GM19025 (cell line): ENCODE data around the gene TMEM131.

Experiments
- ATAC-seq: cut with Tn5 transposase; IDR thresholded peaks from one replicate; pipeline ENCODE4 v1.9.1; 2021; ENCODE audit warnings: mild to moderate bottlenecking, low read depth, moderate library complexity; ENCODE audit not compliant: unreplicated experiment

The TMEM131 gene

DNA sequence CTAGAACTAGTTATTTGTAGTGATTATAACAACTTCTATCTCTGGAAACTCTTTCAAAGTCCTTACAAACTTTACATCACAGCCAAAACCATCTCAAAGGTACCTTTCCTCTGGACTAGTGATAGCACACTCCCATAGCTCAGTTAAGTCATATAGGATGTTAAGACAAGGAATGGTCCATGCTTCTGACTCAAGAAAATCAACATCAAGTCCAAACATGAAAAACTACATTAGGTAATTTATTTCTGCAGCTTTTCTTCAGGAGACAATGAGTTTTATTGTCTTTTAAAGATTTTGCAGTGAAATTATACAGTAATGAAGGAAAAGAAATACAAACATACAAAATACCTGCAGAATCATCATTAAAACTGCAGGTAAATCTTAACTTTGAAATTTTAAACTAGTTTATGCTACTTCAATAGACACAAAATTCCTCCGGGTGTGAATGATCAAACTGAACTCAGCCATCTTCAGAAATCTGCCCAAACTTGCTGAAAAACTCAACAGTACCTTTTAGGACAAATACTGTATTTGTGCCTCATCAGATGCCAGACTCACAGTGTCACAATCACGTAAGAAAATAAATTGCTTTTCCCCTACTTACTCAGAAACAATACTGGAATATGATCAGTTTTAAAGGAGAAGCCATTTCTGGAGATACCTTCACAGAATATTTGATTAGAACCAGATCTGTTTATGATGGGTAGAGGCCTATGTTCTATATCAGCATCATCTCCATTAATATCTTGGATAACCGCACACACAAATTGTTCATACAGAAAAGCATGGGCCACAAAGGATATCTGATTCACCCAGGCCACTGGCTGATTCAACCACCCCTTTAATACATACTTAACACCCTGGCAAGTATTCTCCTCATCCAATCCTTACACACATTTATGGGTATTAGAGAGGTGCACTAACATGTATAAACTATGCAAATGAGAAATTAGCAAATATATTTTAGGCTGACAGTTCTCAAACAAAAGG is 2.6 kb downstream of the TMEM131 start:
- no peak for ATAC-seq

DNA sequence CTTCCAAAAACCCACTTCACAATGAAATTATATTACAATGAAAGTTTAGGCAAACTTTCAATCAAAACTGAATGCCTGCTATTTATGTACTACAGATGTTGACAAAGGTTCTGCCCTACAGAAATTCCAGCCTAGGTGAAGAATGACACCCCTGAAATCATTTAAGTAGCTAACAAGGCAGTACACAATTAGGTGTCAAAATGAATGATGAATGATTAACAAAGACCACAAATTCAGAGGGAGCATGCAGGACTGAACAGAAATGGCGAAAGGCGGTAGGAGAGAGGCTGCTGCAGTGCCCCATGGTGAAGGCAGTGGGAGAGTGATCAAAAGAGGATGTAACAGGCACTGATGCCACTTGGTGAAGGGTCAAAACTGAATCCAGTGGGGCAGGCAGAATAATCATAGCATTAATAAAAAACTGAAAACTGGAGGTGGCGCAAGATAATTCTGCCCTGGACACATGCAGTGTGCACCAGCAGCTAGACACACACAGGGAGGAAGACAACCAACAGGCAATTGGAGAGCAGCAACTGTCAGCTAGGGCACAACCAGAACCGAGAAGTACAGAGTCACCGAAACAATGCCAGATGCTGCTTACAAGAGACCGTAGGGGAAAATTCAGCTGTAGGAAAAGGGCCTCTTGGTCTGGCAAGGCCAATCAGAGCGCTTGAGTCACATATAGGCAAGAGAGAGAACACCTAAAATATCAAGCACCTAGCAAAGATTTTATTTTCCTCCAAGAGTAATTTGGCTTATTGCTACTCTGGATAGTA is 4.5 kb downstream of the TMEM131 start:
- no peak for ATAC-seq

DNA sequence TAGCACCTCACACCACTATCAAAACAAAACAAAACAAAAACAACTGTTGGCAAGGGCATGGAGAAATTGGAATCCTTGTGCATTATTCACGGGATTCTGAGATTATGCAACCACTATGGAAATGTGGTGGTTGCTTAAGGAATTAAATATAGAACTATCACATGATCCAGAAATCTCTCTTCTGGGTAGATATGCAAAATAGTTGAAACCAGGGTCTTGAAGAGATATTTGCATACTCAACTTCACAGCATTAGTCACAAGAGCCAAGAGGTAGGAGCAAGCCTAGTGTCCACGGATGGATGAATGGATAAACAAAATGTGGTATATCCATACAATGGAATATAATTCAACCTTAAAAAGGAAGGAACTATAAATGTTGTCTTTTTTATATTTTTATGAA is 7.0 kb downstream of the TMEM131 start:
- no peak for ATAC-seq

DNA sequence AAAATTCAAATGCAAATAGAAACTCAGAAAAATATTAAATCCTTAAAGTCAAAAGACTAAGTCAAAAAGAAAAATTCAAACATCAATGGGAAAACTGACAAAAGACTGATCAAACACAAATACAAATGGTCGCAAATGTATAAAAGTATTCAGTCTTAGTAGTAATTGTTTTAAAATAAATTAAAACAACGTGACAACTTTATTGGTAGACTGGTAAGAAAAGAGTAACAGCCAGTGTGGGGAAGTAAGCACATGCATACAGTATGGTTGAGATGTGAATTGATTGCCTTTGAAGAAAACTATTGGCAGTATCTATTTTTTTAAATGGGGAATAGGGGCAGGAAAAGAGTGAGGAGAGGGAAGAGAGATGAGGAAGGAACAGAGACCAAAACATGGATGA is 9.8 kb downstream of the TMEM131 start:
- no peak for ATAC-seq

DNA sequence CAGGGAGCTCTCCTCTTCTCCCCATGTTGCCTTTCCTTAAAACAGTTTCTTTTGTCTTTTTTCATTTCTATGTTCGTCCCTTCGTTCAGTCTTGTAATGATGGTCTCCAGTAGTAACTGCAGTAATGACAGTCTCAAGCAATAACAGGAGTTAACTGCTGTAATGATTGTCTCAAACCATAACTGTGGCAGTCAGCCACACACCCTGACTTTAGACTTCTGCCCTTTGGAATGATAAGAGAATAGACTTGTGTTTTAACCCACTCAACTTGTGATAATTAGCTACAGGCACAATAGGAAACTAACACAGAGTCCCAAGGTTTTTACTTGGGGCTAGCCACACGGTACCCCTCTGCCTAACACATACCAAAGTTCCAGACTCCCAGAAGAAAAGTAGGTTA is 12.1 kb downstream of the TMEM131 start:
- ATAC-seq = no peak

DNA sequence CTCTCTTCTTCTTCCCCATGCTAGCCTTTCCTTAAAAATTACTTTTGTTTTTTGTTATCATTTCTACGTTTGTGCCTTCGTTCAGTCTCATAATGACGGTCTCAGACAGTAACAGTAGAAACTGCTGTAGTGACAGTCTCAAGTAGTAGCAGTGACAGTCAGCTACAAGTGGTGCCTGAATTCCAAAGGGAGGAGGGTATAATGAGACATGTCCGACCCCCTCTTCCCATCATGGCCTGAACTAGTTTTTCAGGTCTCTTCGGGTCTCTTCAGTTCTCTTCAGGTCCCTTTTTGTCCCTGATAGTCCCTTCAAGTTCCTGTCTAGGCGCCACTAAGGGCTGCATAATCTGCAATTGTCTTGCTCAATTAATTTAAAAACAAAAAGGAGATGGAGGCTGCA is 12.6 kb downstream of the TMEM131 start:
- ATAC-seq = no peak

DNA sequence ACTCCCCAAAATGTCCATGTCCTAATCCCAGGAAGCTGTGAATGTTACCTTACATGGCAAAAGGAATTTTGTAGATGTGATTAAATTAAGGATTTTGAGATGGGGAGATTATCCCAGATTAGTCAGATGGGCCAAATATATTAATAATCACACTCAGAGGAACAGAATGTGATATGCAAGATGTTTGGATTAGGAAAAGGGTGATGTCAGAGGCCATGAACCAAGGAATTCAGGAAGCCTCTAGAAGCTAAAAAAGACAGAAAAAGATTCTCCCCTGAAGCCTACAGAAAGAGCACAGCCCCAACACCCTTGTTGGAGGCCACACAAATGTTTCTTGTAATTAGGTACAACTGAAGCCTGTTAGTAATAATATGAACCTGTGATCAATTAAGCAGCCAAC is 13.1 kb downstream of the TMEM131 start:
- ATAC-seq = no peak

DNA sequence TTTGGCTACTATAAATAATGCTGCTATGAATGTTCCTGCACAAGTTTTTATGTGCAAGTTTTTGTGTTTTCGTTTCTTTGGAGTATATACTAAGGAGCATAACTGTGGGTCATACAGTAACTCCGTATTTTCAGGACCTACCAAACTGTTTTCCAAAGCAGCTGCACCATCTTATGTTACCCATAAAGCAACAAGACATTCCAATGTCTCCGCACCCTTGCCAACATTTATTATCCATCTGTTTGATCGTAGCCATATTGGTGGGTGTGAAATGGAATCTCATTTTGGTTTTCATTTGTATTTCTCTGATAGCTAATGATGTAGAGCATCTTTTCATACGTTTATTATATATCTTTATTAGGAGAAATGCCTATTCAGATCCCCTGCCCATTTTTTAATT is 13.8 kb downstream of the TMEM131 start:
- no peak for ATAC-seq

DNA sequence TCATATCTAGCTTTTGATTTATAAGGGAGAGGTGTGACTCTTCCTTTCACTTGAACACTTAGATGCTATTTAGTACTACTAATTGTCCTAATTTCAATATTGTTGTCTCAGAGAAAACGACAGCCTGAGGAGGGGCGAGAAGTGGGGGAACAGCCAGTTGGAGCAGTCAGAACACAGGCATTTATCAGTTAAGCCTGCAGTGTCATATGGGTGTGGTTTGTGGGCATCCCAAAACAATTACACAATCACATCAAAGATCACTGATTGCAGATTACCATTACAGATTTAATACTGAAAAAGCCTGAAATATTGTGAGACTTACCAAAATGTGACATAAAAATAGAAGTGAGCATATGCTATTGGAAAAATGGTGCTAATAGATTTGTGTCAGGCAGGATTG is 15.8 kb downstream of the TMEM131 start:
- ATAC-seq = no peak

DNA sequence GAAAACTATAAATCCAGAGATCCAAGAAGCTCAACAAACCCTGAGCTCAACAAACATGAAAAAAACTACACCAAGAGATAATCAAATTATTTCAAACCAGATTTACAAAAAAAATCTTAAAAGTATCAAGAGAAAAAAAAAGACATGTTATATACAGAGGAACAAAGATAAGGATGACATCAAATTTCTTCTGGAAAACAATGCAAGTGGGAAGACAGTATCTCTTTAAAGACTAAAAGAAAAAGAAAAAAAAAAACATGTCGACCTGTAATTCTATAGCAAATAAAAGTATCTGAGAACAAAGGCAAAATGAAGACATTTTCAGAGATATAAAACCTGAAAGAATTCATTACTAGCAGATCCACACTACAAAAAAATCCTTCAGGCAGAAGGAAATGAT is 21.3 kb downstream of the TMEM131 start:
- ATAC-seq = no peak

DNA sequence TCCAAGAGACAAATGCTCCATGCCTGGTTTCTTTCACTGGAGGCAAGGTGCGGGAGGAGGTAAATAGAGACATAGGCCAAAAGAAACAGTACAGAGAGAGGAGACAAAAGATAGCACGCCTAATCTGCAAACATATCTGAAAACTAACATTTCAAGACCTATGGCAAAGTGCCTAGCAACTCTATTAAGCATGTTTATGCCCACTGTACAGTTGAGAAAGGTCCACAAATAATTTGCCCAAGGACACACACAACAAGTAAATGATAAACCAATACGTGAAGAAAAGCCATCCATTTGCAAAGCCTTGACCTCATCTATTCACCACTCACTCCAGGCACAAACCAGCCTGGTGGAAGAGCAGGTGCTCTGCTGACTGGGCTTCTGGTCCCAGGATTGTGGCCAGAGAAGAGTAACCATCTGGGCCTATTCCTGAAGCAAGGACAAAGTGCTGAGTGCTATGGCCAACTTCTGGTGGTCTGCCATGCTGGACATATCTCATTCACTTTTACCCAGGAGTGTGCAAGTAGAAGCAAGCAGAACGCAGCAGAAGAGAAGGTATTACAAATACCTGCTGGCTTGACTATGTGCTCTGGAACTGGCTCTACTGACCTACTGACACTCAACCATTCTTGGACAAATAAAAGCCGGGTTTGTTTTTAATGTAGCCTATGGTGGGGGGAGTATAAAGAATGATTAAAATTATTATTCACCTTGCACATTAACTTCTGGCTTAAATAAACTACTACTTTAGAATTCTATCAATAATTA is 25.3 kb downstream of the TMEM131 start:
- no peak for ATAC-seq

DNA sequence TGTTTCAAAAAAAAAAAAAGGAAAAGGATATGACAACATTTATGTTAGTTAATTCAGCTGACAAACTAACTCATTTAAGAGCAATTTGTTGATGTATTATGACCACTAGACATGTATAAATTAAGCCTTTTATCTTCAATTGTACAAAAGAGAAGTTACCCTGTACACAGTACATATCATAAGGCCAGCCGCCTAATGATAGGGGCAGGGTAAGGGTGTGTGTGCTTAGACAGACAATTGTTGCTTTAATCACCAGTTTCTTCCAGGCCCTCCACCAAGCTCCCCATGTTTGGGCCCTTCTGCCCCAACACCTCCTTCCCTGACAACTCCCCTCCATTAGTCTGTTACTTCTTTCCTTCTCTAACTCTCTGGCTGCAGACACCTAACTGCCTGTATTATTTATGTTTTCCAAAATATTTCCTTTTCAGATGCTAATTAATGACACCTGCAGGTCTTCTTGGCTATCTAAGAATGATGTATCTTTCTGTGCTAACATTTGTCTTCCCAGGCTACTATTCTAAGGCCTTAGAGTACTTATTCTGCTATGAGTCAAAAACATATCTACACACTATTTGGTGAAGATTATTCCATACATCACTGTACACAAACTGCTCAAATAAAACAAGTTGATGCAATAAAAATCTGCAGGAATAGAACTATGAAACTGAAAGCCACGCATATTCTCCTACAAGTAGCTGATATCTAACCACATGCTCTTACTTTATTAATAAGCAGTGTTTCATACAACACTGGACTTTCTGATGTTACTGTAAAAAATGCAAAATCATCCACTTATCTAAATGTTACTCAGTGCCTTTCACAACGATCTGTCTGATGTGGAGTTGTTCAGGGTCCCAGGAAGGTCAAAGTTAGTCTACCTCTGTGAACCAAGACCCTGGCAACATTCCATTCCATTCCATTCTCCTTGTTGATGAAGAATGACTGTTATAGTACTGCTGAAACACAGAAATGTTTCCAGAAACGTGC is 26.4 kb downstream of the TMEM131 start:
- ATAC-seq = no peak

DNA sequence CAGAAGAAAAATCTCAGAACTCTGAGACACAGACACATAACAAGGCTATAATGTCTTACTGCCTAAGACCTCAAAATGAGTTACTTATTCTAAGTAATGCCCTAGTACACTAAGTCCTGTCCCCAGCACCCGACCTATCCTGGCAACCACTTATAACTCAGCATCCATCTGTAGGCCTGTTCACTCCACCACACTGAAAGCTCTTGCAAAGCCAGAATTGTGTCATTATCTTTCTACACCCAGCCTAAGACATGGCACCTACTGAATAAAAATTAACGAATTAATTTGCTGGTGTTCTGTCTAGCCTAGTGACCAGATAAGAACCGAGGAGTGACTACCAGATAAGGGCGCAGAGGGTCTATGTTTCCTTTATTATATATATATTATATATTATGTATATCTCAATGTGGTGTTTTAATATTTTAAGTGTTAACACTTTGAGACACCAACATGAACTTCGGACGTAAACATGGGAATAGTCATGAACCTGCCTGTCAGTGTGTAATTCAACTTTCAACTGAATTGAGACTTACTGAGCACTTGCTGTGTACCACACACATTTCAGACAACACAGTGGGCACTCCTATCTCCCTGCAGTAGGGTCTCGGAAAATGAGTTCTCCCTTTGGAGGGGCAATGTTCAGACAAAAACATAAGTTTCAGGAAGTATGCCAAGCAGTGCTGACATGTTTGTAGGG is 27.7 kb downstream of the TMEM131 start:
- no peak for ATAC-seq

DNA sequence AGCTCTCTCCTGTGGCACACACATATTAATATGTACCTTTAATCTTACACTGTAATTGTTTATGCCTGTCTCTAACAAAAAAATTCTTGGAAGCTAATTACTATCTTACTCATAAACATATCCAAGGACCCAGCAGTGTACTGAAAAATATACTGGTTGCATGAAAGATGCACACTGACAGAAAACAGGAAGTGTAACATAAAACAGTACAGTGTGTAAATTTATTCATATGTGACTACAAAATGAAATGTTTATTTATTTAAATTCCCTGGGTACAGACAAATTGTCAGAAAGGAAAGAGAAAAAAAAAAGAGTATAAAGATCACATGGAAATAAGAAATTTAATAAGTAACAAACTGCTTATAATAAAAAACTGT is 28.5 kb downstream of the TMEM131 start:
- ATAC-seq = no peak

DNA sequence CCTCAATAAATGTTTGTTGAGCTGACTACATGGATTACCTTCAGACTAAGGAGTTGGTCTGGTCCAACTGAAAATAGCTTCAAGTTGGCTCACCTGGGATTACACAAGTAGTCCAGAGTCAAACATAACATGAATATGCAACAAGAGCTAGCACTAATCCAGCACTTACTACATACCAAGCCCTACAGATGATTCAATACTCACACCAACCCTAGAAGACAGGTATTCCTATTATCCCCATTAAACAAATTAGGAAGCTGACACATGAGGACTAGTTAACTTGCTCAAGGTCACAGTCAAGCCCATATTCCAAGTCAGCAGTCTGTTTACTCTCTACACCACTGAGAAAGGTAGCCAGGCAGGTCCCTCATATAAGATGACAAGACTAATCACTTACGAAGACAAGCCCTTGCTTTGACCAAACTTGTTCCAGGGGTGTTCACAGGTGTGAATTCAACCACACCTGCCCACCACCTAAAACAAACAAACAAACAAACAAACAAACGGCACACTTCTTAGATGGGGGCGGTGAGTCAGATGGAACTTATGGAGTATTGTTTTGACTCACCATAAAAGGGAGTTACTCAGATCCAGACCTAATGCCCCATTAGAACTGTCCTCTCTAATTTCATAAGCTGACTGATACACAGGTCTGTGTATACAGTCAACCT is 29.1 kb downstream of the TMEM131 start:
- ATAC-seq = no peak

DNA sequence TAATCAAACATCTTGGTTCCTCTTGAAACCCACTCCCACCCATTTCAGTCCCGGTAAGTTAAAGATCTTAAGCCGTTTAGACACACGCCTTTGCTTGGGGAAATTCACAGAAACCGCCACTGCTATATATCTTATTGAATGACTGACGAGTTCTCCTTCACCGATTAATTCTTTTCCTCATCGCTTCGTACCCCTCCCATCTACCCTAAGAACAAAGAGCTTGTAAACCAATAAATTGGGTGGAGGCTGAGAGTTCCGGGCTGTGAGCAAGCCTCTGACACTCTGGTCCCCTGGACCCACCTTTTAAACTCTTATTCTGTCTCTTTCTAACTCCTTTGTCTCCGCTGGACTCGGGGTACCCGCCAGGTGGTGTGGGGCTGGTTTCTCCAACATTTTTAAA is 30.6 kb downstream of the TMEM131 start:
- no peak for ATAC-seq

DNA sequence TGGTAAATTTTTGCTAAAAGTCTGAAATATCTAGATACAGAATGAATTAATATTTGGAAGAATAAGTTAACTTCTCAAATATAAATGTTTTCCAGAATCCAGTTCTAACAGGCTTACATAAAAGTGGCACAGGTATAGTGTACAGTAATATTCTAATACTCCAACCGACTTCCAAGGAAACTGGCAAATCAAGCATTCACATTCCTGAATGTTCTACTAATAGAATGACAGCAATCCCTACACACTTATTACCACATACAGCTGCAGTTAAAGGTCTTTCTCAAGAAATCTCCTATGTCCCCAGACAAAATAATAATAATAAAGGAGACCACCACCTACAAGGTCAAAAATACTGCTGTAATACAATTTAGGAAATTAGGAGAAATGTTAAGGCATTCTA is 31.9 kb downstream of the TMEM131 start:
- ATAC-seq = no peak

DNA sequence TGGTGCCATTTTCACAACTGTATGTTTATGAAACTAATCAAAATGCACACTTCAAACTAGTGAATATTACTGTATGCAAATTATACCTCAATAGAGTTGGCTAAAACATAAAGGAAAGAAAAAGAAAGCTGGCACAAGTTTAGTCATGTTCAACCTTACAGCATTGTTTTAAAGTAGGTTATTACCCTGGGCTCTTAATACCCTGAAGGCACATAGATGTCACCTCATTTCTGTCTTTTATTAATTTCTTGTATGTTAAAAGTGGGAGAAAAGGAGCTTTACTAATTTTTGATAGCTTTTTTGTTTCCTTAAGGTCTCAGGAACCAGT is 32.7 kb downstream of the TMEM131 start:
- ATAC-seq = no peak

DNA sequence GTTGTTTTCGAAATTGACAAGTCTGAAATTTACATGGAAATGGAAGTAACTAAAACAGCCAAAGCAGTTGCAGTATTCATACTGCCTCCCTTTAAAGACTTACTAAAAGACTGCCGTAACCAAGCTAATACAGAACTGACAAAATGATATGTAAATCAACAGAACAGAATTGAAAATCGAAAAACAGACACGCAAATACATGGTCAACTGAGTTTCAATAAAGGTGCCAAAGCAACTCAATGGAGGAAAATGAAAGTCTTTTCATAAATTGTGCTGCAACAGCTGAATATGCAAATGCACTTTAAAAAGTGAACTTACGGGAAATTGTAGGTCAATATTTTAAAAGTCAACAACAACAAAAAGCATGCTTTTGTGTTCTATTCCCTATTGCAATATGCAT is 34.2 kb downstream of the TMEM131 start:
- ATAC-seq = peak; percentile 41
